ENCODE data around the gene HNRNPH1. TPM values are rescaled to one million over a fixed set of nuclear protein-coding genes. Genes with fewer than 3 reads are reported as not detected.
"Not testable (repeated sequence)": the region's sequence is repeated elsewhere in the genome, so short reads cannot be mapped to it uniquely, and the experiment has no call there.

Gene HNRNPH1, protein sequence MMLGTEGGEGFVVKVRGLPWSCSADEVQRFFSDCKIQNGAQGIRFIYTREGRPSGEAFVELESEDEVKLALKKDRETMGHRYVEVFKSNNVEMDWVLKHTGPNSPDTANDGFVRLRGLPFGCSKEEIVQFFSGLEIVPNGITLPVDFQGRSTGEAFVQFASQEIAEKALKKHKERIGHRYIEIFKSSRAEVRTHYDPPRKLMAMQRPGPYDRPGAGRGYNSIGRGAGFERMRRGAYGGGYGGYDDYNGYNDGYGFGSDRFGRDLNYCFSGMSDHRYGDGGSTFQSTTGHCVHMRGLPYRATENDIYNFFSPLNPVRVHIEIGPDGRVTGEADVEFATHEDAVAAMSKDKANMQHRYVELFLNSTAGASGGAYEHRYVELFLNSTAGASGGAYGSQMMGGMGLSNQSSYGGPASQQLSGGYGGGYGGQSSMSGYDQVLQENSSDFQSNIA
- total RNA-seq, result 1,000 to 10,000 TPM; 1,278 to 2,165 (median 1,301) TPM
- 1,105 TPM for total RNA-seq (2013)
- 940 to 2,899 (median 1,445) reads per million in 29 experiments for total RNA-seq

DNA sequence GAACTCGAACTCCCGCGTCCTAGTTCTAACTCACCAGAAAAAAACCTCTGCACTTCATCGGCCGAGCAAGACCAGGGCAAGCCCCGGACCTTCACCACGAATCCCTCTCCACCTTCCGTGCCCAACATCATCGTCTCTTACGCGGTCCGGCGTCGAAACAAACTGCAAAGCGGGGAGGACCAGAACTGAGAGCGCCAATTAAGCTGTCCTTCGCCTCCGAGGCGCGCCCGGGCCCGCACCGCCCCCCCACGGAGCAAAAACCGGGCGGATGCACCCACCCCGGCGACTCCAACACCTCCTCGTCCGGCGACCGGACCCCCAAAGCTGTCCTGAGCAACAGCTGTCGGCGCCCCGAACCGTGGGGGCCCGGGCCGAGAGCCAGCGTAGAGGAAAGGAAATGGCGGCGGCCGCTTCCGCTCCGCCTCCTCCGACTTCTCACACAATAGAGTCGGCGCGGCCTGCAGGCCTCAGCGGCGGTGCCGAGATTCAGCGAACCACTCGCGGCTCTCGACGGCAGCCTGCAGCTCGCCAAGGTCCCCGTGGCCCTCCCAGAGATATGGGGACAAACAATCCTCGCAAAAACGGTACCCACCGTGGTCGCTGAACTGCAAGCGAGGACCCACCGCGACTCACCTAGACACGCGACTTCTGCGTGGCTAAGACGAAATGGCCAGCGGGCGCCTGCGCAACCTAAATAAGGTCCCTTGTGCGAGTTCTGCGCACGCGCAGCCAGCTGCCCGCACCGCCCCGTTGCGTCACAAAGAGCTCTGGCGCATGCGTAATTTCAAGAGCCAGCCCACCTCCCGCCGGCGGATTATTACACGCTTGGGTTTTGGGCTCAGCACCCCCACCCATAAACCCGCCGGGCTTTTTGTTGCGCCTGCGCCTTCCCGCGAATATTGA is at the start of gene HNRNPH1:
Gene HNRNPH1, minus strand, starts transcription at position 669 of the 903 bp plus-strand sequence. Its CDS starts 538 bp downstream, at position 131.
- Mint-ChIP-seq H3K27me3 (no peaks in the 10 kb centered on the region), H3K36me3 (peaks cover 36% of the 10 kb centered on the region), H3K4me3 (peak within 1 kb of the TSS; percentile 93 to 97 (median 96)), H3K9me3 (no peaks in the 10 kb centered on the region), H3K27ac (peak within 1 kb of the TSS; percentile 97 to 99), H3K4me1 (peaks cover 44 to 59% (median 50%) of the 10 kb centered on the region in 3 donors)
- H3K36me3 ChIP-seq (ENCODE audit: control insufficient read depth in 2 of 2, extremely low read depth in 1 of 2, insufficient read depth in 1 of 2, low read length in 1 of 2), result peaks cover 0 to 35% of the 10 kb centered on the region in 2 donors
- H3K27ac ChIP-seq (ENCODE audit: low read length), result peak within 1 kb of the TSS; percentile 99
- peaks cover 35 to 38% of the 10 kb centered on the region in 2 experiments for H3K4me1 ChIP-seq (ENCODE audit: control insufficient read depth in 1 of 2, extremely low read depth in 1 of 2, insufficient read depth in 2 of 2, low read length in 2 of 2)
- ATAC-seq (replicated peaks in 1 of 4), result peak; percentile 79 to 80 (median 79)
- ChIA-PET CTCF (interaction anchor here in 1 of 2 donors (0.5 to 1.2 kb wide), 6 partner anchors 9 to 1419 kb away, joined by 3 to 6 read pairs (median 4); partner anchors contain the start of gene HNRNPAB), POLR2A (interaction anchor here (0.5 to 2.1 kb wide), 26 partner anchors 9 to 1639 kb away, joined by 3 to 19 read pairs (median 4); partner anchors contain the start of genes MAML1 (in 1 of the 2) and RUFY1 (in 1 of the 2))
- peak; percentile 96 to 100 (median 98) for DNase-seq
- no peaks in the 10 kb centered on the region for H3K27me3 ChIP-seq (replicated peaks in 1 of 2; ENCODE audit: control insufficient read depth in 2 of 2, extremely low read depth in 1 of 2, insufficient read depth in 2 of 2, low read length in 1 of 2)
- WGBS (ENCODE audit: insufficient coverage), result under 1% methylated on average over 89 of the region's 92 CpGs
- H3K9me3 ChIP-seq, result no peaks in the 10 kb centered on the region
- H3K4me3 ChIP-seq (ENCODE audit: control insufficient read depth in 1 of 2, extremely low read depth in 1 of 2, low read length in 1 of 2), result peak within 1 kb of the TSS; percentile 80 to 98

DNA sequence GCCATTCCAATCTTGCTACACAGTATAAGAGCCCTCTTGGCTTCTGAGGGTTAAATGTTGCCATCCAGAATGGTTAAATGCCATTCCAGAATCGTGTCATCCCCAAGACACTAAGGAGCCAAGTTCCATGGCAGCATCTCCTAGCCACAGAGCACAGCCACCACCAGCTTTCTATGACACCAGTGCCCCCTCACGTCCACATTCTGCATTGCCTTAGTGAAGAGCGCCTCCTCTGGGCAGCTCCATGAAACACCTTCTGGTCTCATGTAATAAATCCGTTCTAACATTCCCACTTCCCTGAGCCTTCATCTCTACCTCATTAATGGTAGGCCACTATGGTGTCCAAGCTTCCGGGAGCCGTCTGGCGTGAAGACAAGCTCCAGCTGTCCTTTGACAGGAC is 44.9 kb upstream of the HNRNPH1 start:
- 78% methylated on average over 6 of the region's 7 CpGs for WGBS (ENCODE audit: insufficient coverage)

DNA sequence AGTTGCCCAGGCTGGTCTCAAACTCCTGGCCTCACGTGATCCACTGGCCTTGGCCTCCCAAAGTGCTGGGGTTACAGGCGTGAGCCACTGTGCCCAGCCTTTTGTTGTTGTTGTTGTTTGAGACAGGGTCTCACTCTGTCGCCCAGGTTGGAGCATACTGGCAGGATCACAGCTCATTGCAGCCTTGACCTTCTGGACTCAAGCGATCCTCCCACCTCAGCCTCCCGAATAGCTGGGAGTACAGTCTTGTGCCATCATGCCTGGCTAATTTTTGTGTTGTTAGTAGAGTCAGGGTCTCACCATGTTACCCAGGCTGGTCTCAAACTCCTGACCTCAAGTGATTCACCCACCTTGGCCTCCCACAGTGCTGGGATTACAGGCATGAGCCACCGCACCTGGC is 38.2 kb upstream of the HNRNPH1 start:
- not testable (repeated sequence) for H3K36me3 Mint-ChIP-seq; H3K9me3 ChIP-seq; H3K27ac Mint-ChIP-seq; DNase-seq; H3K4me3 Mint-ChIP-seq; H3K9me3 Mint-ChIP-seq; H3K36me3 ChIP-seq (ENCODE audit: control insufficient read depth in 2 of 2, extremely low read depth in 1 of 2, insufficient read depth in 1 of 2, low read length in 1 of 2); H3K4me3 ChIP-seq (ENCODE audit: control insufficient read depth in 1 of 2, extremely low read depth in 1 of 2, low read length in 1 of 2); H3K4me1 Mint-ChIP-seq; ATAC-seq (replicated peaks in 1 of 4); H3K27ac ChIP-seq (ENCODE audit: low read length); H3K27me3 ChIP-seq (replicated peaks in 1 of 2; ENCODE audit: control insufficient read depth in 2 of 2, extremely low read depth in 1 of 2, insufficient read depth in 2 of 2, low read length in 1 of 2); H3K27me3 Mint-ChIP-seq
- WGBS (ENCODE audit: insufficient coverage), result 94% methylated on average over 3 of the region's 6 CpGs
- ChIA-PET CTCF (interaction anchor here in 1 of 2 donors (0.6 kb wide), 1 partner anchor 90 kb away, joined by 3 read pairs; no protein-coding TSS in a partner anchor), POLR2A (interaction anchor here in 1 of 2 donors (0.5 kb wide), 1 partner anchor 96 kb away, joined by 4 read pairs; no protein-coding TSS in a partner anchor)
- peaks cover 0 to 13% of the 10 kb centered on the region in 2 experiments for H3K4me1 ChIP-seq (ENCODE audit: control insufficient read depth in 1 of 2, extremely low read depth in 1 of 2, insufficient read depth in 2 of 2, low read length in 2 of 2)

More for the DNA sequence above, 44.9 kb upstream of the HNRNPH1 start:
- POLR2A ChIA-PET, result interaction anchor here in 1 of 2 donors (0.6 kb wide), 1 partner anchor 14 kb away, joined by 10 read pairs; no protein-coding TSS in a partner anchor
- Histone ChIP-seq H3K27ac (ENCODE audit: low read length) (no peak overlapping the region), H3K4me3 (ENCODE audit: control insufficient read depth in 1 of 2, extremely low read depth in 1 of 2, low read length in 1 of 2) (no peak overlapping the region), H3K9me3 (no peaks in the 10 kb centered on the region), H3K27me3 (replicated peaks in 1 of 2; ENCODE audit: control insufficient read depth in 2 of 2, extremely low read depth in 1 of 2, insufficient read depth in 2 of 2, low read length in 1 of 2) (no peaks in the 10 kb centered on the region), H3K4me1 (ENCODE audit: control insufficient read depth in 1 of 2, extremely low read depth in 1 of 2, insufficient read depth in 2 of 2, low read length in 2 of 2) (no peaks in the 10 kb centered on the region), H3K36me3 (ENCODE audit: control insufficient read depth in 2 of 2, extremely low read depth in 1 of 2, insufficient read depth in 1 of 2, low read length in 1 of 2) (no peaks in the 10 kb centered on the region)
- Mint-ChIP-seq H3K9me3 (no peaks in the 10 kb centered on the region), H3K4me3 (no peak overlapping the region), H3K27ac (no peak overlapping the region), H3K36me3 (no peaks in the 10 kb centered on the region), H3K4me1 (no peaks in the 10 kb centered on the region), H3K27me3 (no peaks in the 10 kb centered on the region)
- CTCF ChIA-PET, result interaction anchor here in 1 of 2 donors (0.6 kb wide), 1 partner anchor 45 kb away, joined by 3 read pairs; the partner anchor contains the start of gene HNRNPH1
- ATAC-seq (replicated peaks in 1 of 4) (peak in 3 of 4 experiments; percentile 55 to 66 (median 61)), DNase-seq (peak in 32 of 35 experiments; percentile 0 to 65 (median 36))

DNA sequence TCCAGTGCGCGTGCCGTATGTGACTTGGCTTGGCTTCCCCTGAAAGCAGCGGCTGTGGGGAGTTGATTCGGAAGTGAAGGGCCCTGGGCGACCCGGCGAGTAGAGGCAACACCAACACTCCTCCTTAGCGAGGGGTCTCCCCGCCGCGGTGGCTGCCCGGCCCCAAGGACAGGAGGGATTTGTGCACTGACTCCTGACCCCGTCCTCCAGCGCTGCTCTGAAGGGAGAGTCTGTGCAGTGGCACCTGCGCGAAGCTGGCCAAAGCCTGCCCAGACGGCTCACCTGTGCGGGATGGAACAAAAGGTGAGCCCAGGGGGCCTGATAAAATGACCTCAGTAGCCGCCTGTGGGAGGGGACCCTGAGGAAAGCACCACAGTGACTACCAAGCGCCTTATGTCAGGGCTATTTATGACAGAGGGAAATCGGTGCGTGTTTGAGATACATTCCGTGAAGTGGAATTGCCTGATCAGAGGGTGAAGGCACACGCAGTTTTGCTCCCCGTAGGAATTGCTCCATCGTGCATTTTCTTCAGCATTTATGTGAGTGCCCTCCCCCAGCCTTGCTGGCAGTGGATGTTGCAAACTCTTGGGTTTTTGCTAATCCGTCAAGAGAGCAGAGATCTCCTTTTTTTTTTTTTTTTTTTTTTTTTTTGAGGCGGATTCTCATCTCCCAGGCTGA is 34.8 kb upstream of the HNRNPH1 start:
- H3K27me3 Mint-ChIP-seq; H3K36me3 Mint-ChIP-seq; H3K27ac Mint-ChIP-seq; H3K4me1 Mint-ChIP-seq; H3K27me3 ChIP-seq (replicated peaks in 1 of 2; ENCODE audit: control insufficient read depth in 2 of 2, extremely low read depth in 1 of 2, insufficient read depth in 2 of 2, low read length in 1 of 2); H3K9me3 ChIP-seq; H3K36me3 ChIP-seq (ENCODE audit: control insufficient read depth in 2 of 2, extremely low read depth in 1 of 2, insufficient read depth in 1 of 2, low read length in 1 of 2); H3K27ac ChIP-seq (ENCODE audit: low read length); H3K9me3 Mint-ChIP-seq: not testable (repeated sequence)
- POLR2A ChIA-PET, result interaction anchor here in 1 of 2 donors (0.6 kb wide), 1 partner anchor 19 kb away, joined by 5 read pairs; no protein-coding TSS in a partner anchor
- Histone ChIP-seq H3K4me1 (ENCODE audit: control insufficient read depth in 1 of 2, extremely low read depth in 1 of 2, insufficient read depth in 2 of 2, low read length in 2 of 2) (peaks cover 0 to 13% of the 10 kb centered on the region in 2 experiments), H3K4me3 (ENCODE audit: control insufficient read depth in 1 of 2, extremely low read depth in 1 of 2, low read length in 1 of 2) (peak overlapping the region; percentile 8 to 17)
- ATAC-seq (replicated peaks in 1 of 4), result peak; percentile 64 to 76 (median 70)
- peak in 3 of 35 experiments; percentile 14 to 38 (median 18) for DNase-seq
- WGBS (ENCODE audit: insufficient coverage), result 9% methylated on average over 9 of the region's 29 CpGs
- CTCF ChIA-PET, result interaction anchor here in 1 of 2 donors (0.6 kb wide), 1 partner anchor 74 kb away, joined by 5 read pairs; no protein-coding TSS in a partner anchor
- peak overlapping the region; percentile 58 to 73 (median 70) for H3K4me3 Mint-ChIP-seq

DNA sequence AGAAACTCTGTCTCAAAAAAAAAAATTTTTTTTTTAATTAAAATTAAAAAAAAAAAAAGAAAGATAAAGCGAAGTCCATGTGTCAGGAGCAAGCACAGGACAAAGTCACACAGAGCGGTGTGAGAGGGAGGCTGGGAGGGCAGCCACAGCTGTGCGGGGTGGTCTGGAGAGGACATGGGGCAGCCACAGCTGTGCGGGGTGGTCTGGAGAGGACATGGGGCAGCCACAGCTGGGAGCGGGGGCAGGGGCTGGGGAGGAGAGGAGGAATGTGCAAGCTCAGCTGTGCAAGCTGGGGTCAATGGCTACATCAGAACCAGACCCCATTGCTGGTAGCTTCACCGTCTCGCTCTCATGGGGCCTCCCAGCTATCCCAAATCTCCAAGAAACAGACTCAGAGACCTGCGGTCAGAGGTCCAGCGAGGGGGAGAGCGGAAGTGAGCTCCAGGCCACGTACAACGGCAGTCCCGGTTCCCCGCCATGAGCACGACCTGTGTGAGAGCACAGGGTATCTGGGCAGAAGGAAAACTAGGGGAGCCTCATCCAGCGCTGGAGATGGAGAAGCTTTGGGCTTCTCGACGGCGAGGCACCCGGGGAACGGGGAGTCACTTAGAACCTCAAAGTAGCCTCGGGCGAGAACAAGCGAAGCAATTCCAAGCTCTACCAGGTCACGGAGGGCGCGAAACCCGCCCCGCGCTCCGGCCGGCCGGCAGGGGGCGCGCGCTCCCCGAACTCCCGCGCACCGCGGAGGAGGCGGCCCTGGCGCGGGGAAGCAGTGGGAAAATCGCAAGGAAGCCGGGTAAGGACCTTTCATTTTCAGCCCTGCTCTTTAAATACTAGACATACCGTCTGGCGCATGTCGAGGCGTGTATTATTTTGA is 34.1 kb upstream of the HNRNPH1 start:
- CTCF ChIA-PET; H3K9me3 Mint-ChIP-seq; H3K27me3 ChIP-seq (replicated peaks in 1 of 2; ENCODE audit: control insufficient read depth in 2 of 2, extremely low read depth in 1 of 2, insufficient read depth in 2 of 2, low read length in 1 of 2); H3K27ac ChIP-seq (ENCODE audit: low read length); H3K4me1 Mint-ChIP-seq; H3K4me3 ChIP-seq (ENCODE audit: control insufficient read depth in 1 of 2, extremely low read depth in 1 of 2, low read length in 1 of 2); POLR2A ChIA-PET; H3K27ac Mint-ChIP-seq; H3K27me3 Mint-ChIP-seq; H3K9me3 ChIP-seq; H3K36me3 Mint-ChIP-seq; H3K36me3 ChIP-seq (ENCODE audit: control insufficient read depth in 2 of 2, extremely low read depth in 1 of 2, insufficient read depth in 1 of 2, low read length in 1 of 2); DNase-seq: not testable (repeated sequence)
- H3K4me1 ChIP-seq (ENCODE audit: control insufficient read depth in 1 of 2, extremely low read depth in 1 of 2, insufficient read depth in 2 of 2, low read length in 2 of 2), result peaks cover 0 to 13% of the 10 kb centered on the region in 2 experiments
- peak; percentile 95 to 97 (median 96) for ATAC-seq (replicated peaks in 1 of 4)
- WGBS (ENCODE audit: insufficient coverage), result no CpG with 5 or more reads among the region's 50 CpGs
- peak overlapping the region in 1 of 3 donors; percentile 73 for H3K4me3 Mint-ChIP-seq

All from T-cell (primary cell).